Thyroid gland (tissue), 4 donors: Measurements from ENCODE around the gene CNTN1.

Source experiments
- CTCF ChIP-seq, 6 experiments: fragments of 200-600 bp in 3 of 6; fragments of 450-650 bp in 3 of 6; sonication (generic) in 3 of 6; IDR thresholded peaks; one replicate each; pipeline ENCODE4 v1.5.1; 2016 to 2019; ENCODE audit warnings: antibody characterized with exemption in 6 of 6, mild to moderate bottlenecking in 2 of 6, inconsistent platforms in 1 of 6, moderate library complexity in 1 of 6
- POLR2A ChIP-seq, 2 donors: fragments of 450-650 bp; IDR thresholded peaks; one replicate each; pipeline ENCODE4 v1.6.1; 2017; ENCODE audit warnings: antibody characterized with exemption in 2 of 2, mild to moderate bottlenecking in 2 of 2, moderate library complexity in 1 of 2

- TF ChIP-seq CTCF (IDR thresholded peaks at IDR 0.05) = no peak
- TF ChIP-seq POLR2A (IDR thresholded peaks at IDR 0.05) = no peak
Observed at GRCh38 chr12:40971911-40972310, 279.7 kb downstream of the CNTN1 start.
